GM12801 (cell line): ENCODE data around the gene TXLNA.

Experiments
- TF ChIP-seq, protein P1 (sequence below): IDR thresholded peaks from one replicate; pipeline ENCODE4 v1.5.1; 2011; ENCODE audit warnings: control low read depth; ENCODE audit not compliant: insufficient read length; ENCODE audit errors: extremely low read depth

The TXLNA gene

GRCh38 chr1:32199043-32199716 is 19.7 kb downstream of the TXLNA start:
- TF ChIP-seq, protein P1, sequence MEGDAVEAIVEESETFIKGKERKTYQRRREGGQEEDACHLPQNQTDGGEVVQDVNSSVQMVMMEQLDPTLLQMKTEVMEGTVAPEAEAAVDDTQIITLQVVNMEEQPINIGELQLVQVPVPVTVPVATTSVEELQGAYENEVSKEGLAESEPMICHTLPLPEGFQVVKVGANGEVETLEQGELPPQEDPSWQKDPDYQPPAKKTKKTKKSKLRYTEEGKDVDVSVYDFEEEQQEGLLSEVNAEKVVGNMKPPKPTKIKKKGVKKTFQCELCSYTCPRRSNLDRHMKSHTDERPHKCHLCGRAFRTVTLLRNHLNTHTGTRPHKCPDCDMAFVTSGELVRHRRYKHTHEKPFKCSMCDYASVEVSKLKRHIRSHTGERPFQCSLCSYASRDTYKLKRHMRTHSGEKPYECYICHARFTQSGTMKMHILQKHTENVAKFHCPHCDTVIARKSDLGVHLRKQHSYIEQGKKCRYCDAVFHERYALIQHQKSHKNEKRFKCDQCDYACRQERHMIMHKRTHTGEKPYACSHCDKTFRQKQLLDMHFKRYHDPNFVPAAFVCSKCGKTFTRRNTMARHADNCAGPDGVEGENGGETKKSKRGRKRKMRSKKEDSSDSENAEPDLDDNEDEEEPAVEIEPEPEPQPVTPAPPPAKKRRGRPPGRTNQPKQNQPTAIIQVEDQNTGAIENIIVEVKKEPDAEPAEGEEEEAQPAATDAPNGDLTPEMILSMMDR = no peak

DNA sequence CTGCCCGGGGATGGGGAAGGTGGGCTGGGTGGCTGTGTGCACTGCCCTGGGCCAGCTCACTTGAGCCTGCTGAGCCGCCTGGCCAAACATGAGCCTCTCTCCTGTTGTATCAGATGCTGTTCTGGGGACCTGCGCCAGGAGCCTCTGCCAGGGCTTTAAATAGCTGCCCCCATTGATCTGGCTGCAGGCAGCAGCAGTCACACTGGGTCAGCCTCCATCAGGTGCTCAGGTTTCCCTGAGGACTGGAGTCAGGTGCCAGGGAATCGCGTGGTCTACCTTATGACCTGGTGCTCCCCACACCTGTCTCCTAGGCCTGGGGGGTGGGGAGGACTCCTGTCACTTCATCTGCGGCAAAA is 20.2 kb downstream of the TXLNA start:
- TF ChIP-seq, protein P1 = no peak

GRCh38 chr1:32200226-32201010 is 20.9 kb downstream of the TXLNA start, which contains the start of gene CCDC28B:
CCDC28B (plus strand) TSS chr1:32200595; CDS start chr1:32201936, 1,341 bp downstream.
- TF ChIP-seq, protein P1 = no peak

DNA sequence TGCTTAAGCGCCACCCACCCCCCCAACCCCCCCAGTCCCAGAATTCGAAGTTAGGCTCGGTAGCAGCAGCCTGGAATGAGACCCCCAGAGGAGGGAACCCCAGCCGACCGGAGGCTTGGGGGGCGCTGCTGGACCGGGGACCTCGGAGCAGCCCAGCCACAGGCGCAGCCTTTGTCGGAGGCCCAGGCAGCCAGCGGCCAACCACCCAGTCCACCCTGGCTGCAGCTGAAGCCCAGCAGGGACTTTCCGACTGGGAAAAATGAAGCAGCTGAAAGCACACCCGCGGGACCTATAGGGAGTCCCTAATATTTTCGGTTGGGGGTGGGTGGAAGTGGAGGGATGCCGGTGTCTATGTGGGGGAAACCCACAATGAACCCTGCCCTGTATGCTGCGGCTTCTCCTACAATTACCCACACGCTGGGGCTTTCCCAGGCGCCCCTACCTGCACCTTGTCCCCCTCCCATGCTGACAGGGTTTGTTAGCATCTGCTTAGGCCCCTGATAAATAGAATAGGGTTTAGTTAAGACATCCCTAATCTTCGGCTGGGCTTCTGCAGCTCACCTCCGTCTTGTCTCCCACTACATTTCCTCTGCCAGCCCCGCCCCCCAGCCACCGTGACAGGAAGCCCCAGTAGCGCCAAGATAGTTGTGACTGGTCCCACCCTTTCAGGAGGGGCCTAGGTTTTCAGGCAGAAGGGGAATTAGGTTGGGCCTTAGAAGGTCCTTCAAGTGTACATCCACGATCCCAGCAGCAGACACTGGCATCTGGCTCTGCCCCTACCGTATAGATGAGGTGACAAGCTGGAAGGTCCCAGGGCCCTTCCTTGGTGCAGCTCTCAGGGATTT is 21.8 kb downstream of the TXLNA start:
- TF ChIP-seq, protein P1 = no peak

GRCh38 chr1:32204943-32205361 is 25.5 kb downstream of the TXLNA start:
- TF ChIP-seq, protein P1 = no peak

GRCh38 chr1:32205401-32206370 is 26.2 kb downstream of the TXLNA start, which contains the start of gene IQCC:
IQCC (plus strand) TSS chr1:32205671; CDS start chr1:32205682, 11 bp downstream.
- TF ChIP-seq, protein P1 = no peak
